OCI-M2 (cell line): ENCODE data around the gene AGO3.

Experiments
- DNase-seq: peaks from one replicate; lab custom pipeline; 2025; ENCODE audit not compliant: unreplicated experiment; lab: John Stamatoyannopoulos, UW

AGO3 gene

GRCh38 chr1:36094621-36095061 is 163.7 kb downstream of the AGO3 start:
- no peak for DNase-seq

- DNase-seq = no peak
Observed at GRCh38 chr1:36095760-36096405, 165.0 kb downstream of the AGO3 start.

GRCh38 chr1:36096500-36097432 is 165.9 kb downstream of the AGO3 start:
- no peak for DNase-seq

GRCh38 chr1:36097693-36098585 is 167.0 kb downstream of the AGO3 start:
- DNase-seq = no peak

GRCh38 chr1:36098650-36099365 is 167.9 kb downstream of the AGO3 start:
- DNase-seq = no peak

GRCh38 chr1:36099681-36100341 is 168.9 kb downstream of the AGO3 start:
- DNase-seq = no peak

GRCh38 chr1:36100376-36100775 is 169.5 kb downstream of the AGO3 start:
- no peak for DNase-seq

- no peak for DNase-seq
Observed at GRCh38 chr1:36101546-36101945, 170.6 kb downstream of the AGO3 start.

- DNase-seq = no peak
Observed at GRCh38 chr1:36106269-36106668, 175.4 kb downstream of the AGO3 start.

- no peak for DNase-seq
Observed at GRCh38 chr1:36107394-36107793, 176.5 kb downstream of the AGO3 start.

GRCh38 chr1:36108314-36108713 is 177.4 kb downstream of the AGO3 start:
- no peak for DNase-seq

GRCh38 chr1:36109041-36109679 is 178.3 kb downstream of the AGO3 start:
- no peak for DNase-seq

- no peak for DNase-seq
Observed at GRCh38 chr1:36111151-36111550, 180.2 kb downstream of the AGO3 start.

- DNase-seq = no peak
Observed at GRCh38 chr1:36112823-36113222, 181.9 kb downstream of the AGO3 start.

GRCh38 chr1:36114371-36114770 is 183.5 kb downstream of the AGO3 start:
- no peak for DNase-seq

- no peak for DNase-seq
Observed at GRCh38 chr1:36115200-36115669, 184.3 kb downstream of the AGO3 start.

- no peak for DNase-seq
Observed at GRCh38 chr1:36115931-36116330, 185.0 kb downstream of the AGO3 start.

GRCh38 chr1:36116901-36117300 is 186.0 kb downstream of the AGO3 start:
- no peak for DNase-seq

- no peak for DNase-seq
Observed at GRCh38 chr1:36118447-36119204, 187.7 kb downstream of the AGO3 start.
